GM12878 (cell line): ENCODE data around the gene SPEG. TPM values are rescaled to one million over a fixed set of nuclear protein-coding genes. Genes with fewer than 3 reads are reported as not detected.

Experiments used
- ATAC-seq: fragments of 200-7000 bp; cut with Tn5 transposase; 3 replicates; pipeline ENCODE4 v1.9.1; 2020; ENCODE audit warnings: mild to moderate bottlenecking, moderate library complexity
- BruUV-seq: library from RNA; stranded (reverse); fragments of 400-500 nt; replicated peaks from 2 replicates; lab custom pipeline; 2021; lab: Mats Ljungman, UMichigan
- CTCF ChIA-PET: fragments of 300-600 bp; sonication (Branson Sonifier 250); formaldehyde crosslinking; extraction: SDS; loops from one replicate; lab custom pipeline; 2021; ENCODE audit warnings: inconsistent platforms; lab: Yijun Ruan, JAX
- POLR2A ChIA-PET: fragments of 350-600 bp; formaldehyde crosslinking; extraction: SDS; loops from one replicate; lab custom pipeline; 2021; ENCODE audit warnings: inconsistent platforms; lab: Charles Lee
- RAD21 ChIA-PET: fragments of 300-600 bp; sonication (Branson Sonifier 250); formaldehyde crosslinking; loops from one replicate; lab custom pipeline; 2023; ENCODE audit warnings: antibody characterized with exemption; ENCODE audit not compliant: unreplicated experiment; lab: Charles Lee
- SMC1A ChIA-PET: fragments of 300-600 bp; sonication (Branson Sonifier 250); formaldehyde crosslinking; loops from one replicate; lab custom pipeline; 2023; ENCODE audit not compliant: unreplicated experiment, uncharacterized antibody; lab: Charles Lee
- DNase-seq: peaks from one replicate; pipeline ENCODE4 v3.0.0-alpha.2; 2011; ENCODE audit warnings: low read depth, low spot score
- FAIRE-seq: peaks from 3 replicates; lab custom pipeline; 2011; peaks lifted over from hg19 to GRCh38; lab: Jason Lieb, UNC
- H2AFZ ChIP-seq: 2 replicates; pipeline ENCODE4 v1.6.0; 2011; ENCODE audit warnings: low read depth, low read length, control low read depth; ENCODE audit not compliant: control insufficient read depth
- H3K27ac ChIP-seq: 2 replicates; pipeline ENCODE4 v1.5.1; 2011; ENCODE audit warnings: control low read depth; ENCODE audit not compliant: control insufficient read depth, insufficient read depth
- H3K27me3 ChIP-seq, 2 experiments: replicated peaks in 1 of 2; 2 replicates each; pipeline versions ENCODE4 v1.6.0 to v1.6.1; 2011; ENCODE audit warnings: low read length in 1 of 2; ENCODE audit not compliant: control insufficient read depth in 2 of 2, insufficient read depth in 2 of 2
- H3K36me3 ChIP-seq, 2 experiments: 2 replicates each; pipeline ENCODE4 v1.5.1; 2011; ENCODE audit warnings: low read length in 1 of 2; ENCODE audit not compliant: control insufficient read depth in 2 of 2, insufficient read depth in 2 of 2
- H3K4me1 ChIP-seq: 2 replicates; pipeline ENCODE4 v1.6.1; 2011; ENCODE audit warnings: mild to moderate bottlenecking, low read length, moderate library complexity, mixed read lengths; ENCODE audit not compliant: control insufficient read depth, insufficient read depth
- H3K4me2 ChIP-seq: 2 replicates; pipeline ENCODE4 v1.6.0; 2011; ENCODE audit warnings: control low read depth; ENCODE audit not compliant: control insufficient read depth, insufficient read depth
- H3K4me3 ChIP-seq: fragments of 200-600 bp; sonication (generic); 2 replicates; pipeline ENCODE4 v1.5.1; 2016
- H3K79me2 ChIP-seq: 2 replicates; pipeline ENCODE4 v1.6.0; 2011; ENCODE audit warnings: low read length; ENCODE audit not compliant: control insufficient read depth, insufficient read depth
- H3K9ac ChIP-seq: 2 replicates; pipeline ENCODE4 v1.8.0; 2011; ENCODE audit warnings: low read length, control low read depth, mixed read lengths; ENCODE audit not compliant: control insufficient read depth, insufficient read depth
- H3K9me3 ChIP-seq: replicated peaks from 3 replicates; pipeline ENCODE4 v1.5.1; 2011; ENCODE audit warnings: mild to moderate bottlenecking, low read length; ENCODE audit not compliant: control insufficient read depth, insufficient read depth
- H4K20me1 ChIP-seq: 2 replicates; pipeline ENCODE4 v1.6.0; 2011; ENCODE audit not compliant: control insufficient read depth, insufficient read depth
- CHD2 ChIP-seq: IDR thresholded peaks from 2 replicates; pipeline ENCODE4 v1.6.1; 2011; ENCODE audit warnings: low read depth, low read length, improper control_type of control experiment, borderline replicate concordance
- CREB1 ChIP-seq: IDR thresholded peaks from 2 replicates; pipeline ENCODE4 v1.6.1; 2012; ENCODE audit warnings: low read depth, mild to moderate bottlenecking, inconsistent platforms
- CREM ChIP-seq: IDR thresholded peaks from 2 replicates; pipeline ENCODE4 v1.6.1; 2014; ENCODE audit warnings: antibody characterized with exemption, low read depth
- PBX3 ChIP-seq: IDR thresholded peaks from 2 replicates; pipeline ENCODE4 v1.6.1; 2011; ENCODE audit warnings: mild to moderate bottlenecking, low read depth, low read length, moderate library complexity; ENCODE audit not compliant: insufficient replicate concordance
- PRDM15 ChIP-seq: fragments of 450-650 bp; formaldehyde crosslinking; IDR thresholded peaks from 2 replicates; pipeline ENCODE4 v1.4.0; 2020; ENCODE audit warnings: mild to moderate bottlenecking, moderate library complexity
- ZNF24 ChIP-seq: fragments of 450-650 bp; IDR thresholded peaks from 2 replicates; pipeline ENCODE4 v1.6.1; 2017; ENCODE audit warnings: antibody characterized with exemption, mild to moderate bottlenecking
- ZSCAN29 ChIP-seq: fragments of 450-650 bp; IDR thresholded peaks from 2 replicates; pipeline ENCODE4 v1.6.1; 2017; ENCODE audit warnings: mild to moderate bottlenecking, moderate library complexity
- ZZZ3 ChIP-seq: IDR thresholded peaks from 2 replicates; pipeline ENCODE4 v1.6.1; 2011; ENCODE audit warnings: low read depth; ENCODE audit not compliant: control insufficient read depth, insufficient read length
- WGBS: methylation state at CpG from one replicate; pipeline ENCODE4 v1.1.6; 2016; ENCODE audit warnings: low lambda C conversion rate; ENCODE audit not compliant: insufficient replicate concordance, insufficient coverage; ENCODE audit errors: missing lambda C conversion rate; 5-methylcytosine and 5-hydroxymethylcytosine counted together
- in situ Hi-C: fragments of 300-500 bp; cut with MboI; formaldehyde crosslinking; loops from 9 replicates; pipeline ENCODE4 v1.14.3; 2018; ENCODE audit warnings: mixed read lengths
- intact Hi-C: fragments of 100-400 bp; cut with micrococcal nuclease; formaldehyde crosslinking; loops from one replicate; pipeline ENCODE4 v1.14.2; 2022; ENCODE audit not compliant: unreplicated experiment
- polyA plus RNA-seq, 11 experiments: library from polyadenylated mRNA; depleted of rRNA in 4 of 11; unstranded in 6 of 11; stranded (reverse) in 5 of 11; fragments of >200 nt; fragmentation: Nextera tagmentation in 4 of 11; fragmentation: Illumina TruSeq in 1 of 11; extraction: Ambion mirVana in 4 of 11; extraction: Trizol in 1 of 11; gene quantifications; 1 replicate in 1 of 11; 2 replicates in 10 of 11; pipeline versions ENCODE4 v1.2.1 to v1.2.3, GENCODE V29; 2011 to 2016; ENCODE audit warnings: inconsistent platforms in 2 of 11, missing spikeins in 2 of 11, low read depth in 1 of 11
- total RNA-seq, 4 experiments: library from RNA; depleted of rRNA in 3 of 4; stranded (reverse); fragments of >200 nt in 3 of 4; fragmentation: Illumina TruSeq in 1 of 4; extraction: Trizol in 1 of 4; gene quantifications; 2 replicates each; pipeline versions ENCODE4 v1.2.1 to v1.2.3, GENCODE V29; 2013 to 2021

The SPEG gene
- total and polyA plus RNA-seq, 10 of the 15 experiments (the other 5 are each of a cell fraction or from before 2014, with no cell fraction given): 0.03 to 0.28 TPM; not detected in 8

- FAIRE-seq: no peak
- H3K79me2 ChIP-seq: no peaks in the 10 kb centered on the region
- H3K9me3 ChIP-seq: no peaks in the 10 kb centered on the region
- intact Hi-C loops: loop anchor here (10.0 kb wide), 1 partner anchor 160 kb away; no protein-coding TSS in a partner anchor
- 26% methylated on average over 10 of the region's 11 CpGs for WGBS
- H3K4me1 ChIP-seq: no peaks in the 10 kb centered on the region
- no peak for ATAC-seq
- H3K4me2 ChIP-seq: no peak overlapping the region
- RAD21 ChIA-PET: interaction anchor here (0.7 to 1.6 kb wide), 2 partner anchors 55 to 323 kb away, joined by 3 to 5 read pairs; no protein-coding TSS in a partner anchor
- no peaks in the 10 kb centered on the region for H3K36me3 ChIP-seq
- SMC1A ChIA-PET: no interaction called here
- DNase-seq: no peak
- no peak overlapping the region for H3K4me3 ChIP-seq
- CTCF ChIA-PET: interaction anchor here (0.7 to 4.0 kb wide), 6 partner anchors 15 to 1469 kb away, joined by 3 to 25 read pairs (median 7); a partner anchor contains a TSS
- no TSS peak for BruUV-seq
- no peaks in the 10 kb centered on the region for H4K20me1 ChIP-seq
- in situ Hi-C loops: no loop called here
- no peak overlapping the region for H3K27ac ChIP-seq
- no peak overlapping the region for H2AFZ ChIP-seq
- POLR2A ChIA-PET: interaction anchor here (0.7 kb wide), 1 partner anchor 15 kb away, joined by 3 read pairs; no protein-coding TSS in a partner anchor
- TF ChIP-seq ZZZ3 (no peak), CREM (no peak), CREB1 (no peak), ZNF24 (no peak), CHD2 (no peak), PBX3 (no peak), PRDM15 (no peak), ZSCAN29 (no peak)
- no peak overlapping the region for H3K9ac ChIP-seq
- H3K27me3 ChIP-seq: no peaks in the 10 kb centered on the region; a peak in 1 of 4 replicates
Observed at GRCh38 chr2:219474285-219475060, 39.8 kb downstream of the SPEG start.
